ENCODE data around the gene WRAP53.
A peak's percentile ranks its signal among the peaks of the same experiment; 100 is the strongest.

WRAP53 gene

DNA sequence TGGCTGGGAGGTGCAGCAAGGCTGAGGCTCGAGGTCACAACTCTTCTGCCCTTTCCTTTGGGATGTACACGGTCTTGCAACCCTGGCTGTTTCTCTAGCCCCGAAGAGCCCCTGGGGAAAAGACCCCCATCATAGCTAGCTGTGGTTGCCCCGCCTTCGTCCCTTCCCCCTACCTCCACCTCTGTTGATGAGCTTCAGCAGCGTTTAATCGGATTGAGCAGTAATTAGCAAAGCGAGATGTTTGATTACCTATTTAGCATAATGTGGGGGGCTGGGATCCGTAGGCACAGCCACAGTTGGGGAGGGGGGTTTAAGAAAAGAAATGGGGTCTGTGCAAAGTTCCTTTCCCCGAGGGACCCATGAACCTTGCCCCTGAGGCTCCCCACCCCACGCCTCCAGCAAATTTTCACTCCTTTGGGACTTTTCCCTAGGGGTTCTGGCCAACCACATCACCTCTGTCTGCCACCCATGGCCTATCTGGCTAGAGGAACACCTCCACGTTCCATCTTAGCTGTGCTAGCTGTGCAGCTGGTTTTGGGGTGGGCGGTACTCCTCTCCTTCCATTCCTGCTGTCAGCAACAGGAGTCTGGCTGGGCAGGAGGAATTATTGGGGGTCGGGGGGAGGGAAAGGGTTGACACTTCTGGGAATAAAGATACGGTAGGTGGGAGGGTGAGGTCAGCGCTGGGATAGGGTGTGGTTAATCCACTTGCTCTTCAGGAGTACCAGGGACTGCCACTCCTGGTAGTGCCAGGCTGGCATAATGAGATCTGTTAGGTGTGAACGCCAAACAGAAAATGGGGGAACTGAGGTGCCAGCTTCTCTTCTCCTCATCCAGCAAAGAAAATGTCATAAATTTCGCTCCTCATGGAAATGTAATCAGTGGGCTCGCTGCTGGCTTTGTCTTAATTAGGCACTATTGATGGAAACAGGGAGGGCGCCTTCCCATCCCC is 27.9 kb downstream of the WRAP53 start:
- peak overlapping the region; percentile 83 for H3K4me3 ChIP-seq (ENCODE audit: low read length)

DNA sequence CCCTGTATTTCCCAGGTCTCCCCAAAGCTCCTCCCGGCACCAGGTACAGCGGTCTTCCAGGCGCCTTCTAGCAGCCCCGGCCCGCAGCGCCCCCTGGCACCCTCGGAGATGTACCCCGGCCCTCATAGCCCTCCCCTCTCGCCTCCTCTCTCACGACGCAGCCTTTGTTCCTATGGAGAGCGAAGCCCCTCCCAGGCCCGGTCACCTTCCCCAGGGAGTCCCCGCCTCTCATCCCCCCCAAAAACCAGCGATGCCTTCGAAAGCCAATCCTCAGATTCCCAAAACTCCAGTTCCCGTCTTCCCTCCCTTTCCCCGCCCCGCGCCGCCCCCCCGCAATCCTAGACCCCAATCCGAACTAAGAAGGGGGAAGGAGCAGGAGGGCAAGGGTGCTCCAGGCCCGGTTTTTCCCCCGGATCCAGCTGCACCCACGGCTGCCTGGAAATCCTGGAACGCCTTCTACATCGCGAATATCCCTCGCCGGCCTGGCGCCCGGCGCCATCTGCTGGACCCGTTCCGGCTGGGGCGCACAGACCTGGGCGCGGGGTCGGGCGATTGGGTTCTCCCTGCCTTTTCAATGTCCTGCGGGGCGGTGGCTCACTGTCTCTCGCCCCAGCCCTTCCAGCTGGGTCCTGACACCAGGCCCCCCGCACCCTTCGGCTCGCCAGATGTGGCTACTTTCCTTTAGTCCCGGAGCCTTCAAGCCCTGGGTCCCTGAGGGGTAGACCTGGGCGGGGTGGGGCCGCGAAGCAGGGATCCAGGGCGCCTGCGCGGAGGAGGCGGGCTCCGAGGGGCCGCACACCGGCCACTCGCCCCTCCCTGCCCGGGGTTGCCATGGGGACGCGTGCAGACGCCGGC is 28.9 kb downstream of the WRAP53 start, which contains the start of gene DNAH2:
TSS of gene DNAH2 (plus strand) at position 844 of the 855 bp plus-strand sequence. CDS start 1,991 bp downstream, outside the sequence.
- Histone ChIP-seq H4K20me1 (ENCODE audit: insufficient read depth, low read length) (no peaks in the 10 kb centered on the region), H2AFZ (ENCODE audit: low read depth, low read length) (peak within 1 kb of the TSS; percentile 63; the same call in 1 of the 2 replicates), H3K9ac (ENCODE audit: low read length) (peak within 1 kb of the TSS; percentile 57), H3K27me3 (ENCODE audit: low read depth, low read length) (peaks cover 44% of the 10 kb centered on the region), H3K9me3 (ENCODE audit: insufficient read depth, low read length) (no peaks in the 10 kb centered on the region), H3K79me2 (ENCODE audit: low read length) (no peaks in the 10 kb centered on the region), H3K27ac (ENCODE audit: low read length) (no peak within 1 kb of the TSS), H3K36me3 (replicated peaks; ENCODE audit: low read depth, low read length) (no peaks in the 10 kb centered on the region), H3K4me3 (ENCODE audit: low read length) (peak within 1 kb of the TSS; percentile 83), H3K4me2 (ENCODE audit: low read length) (peak within 1 kb of the TSS; percentile 95), H3K4me1 (ENCODE audit: low read length) (peaks cover 9% of the 10 kb centered on the region)
- TF ChIP-seq, protein P1, sequence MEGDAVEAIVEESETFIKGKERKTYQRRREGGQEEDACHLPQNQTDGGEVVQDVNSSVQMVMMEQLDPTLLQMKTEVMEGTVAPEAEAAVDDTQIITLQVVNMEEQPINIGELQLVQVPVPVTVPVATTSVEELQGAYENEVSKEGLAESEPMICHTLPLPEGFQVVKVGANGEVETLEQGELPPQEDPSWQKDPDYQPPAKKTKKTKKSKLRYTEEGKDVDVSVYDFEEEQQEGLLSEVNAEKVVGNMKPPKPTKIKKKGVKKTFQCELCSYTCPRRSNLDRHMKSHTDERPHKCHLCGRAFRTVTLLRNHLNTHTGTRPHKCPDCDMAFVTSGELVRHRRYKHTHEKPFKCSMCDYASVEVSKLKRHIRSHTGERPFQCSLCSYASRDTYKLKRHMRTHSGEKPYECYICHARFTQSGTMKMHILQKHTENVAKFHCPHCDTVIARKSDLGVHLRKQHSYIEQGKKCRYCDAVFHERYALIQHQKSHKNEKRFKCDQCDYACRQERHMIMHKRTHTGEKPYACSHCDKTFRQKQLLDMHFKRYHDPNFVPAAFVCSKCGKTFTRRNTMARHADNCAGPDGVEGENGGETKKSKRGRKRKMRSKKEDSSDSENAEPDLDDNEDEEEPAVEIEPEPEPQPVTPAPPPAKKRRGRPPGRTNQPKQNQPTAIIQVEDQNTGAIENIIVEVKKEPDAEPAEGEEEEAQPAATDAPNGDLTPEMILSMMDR (IDR thresholded peaks at IDR 0.05; ENCODE audit: low read depth, low read length): peak; percentile 52
- no peak for TF ChIP-seq EZH2phosphoT487 (IDR thresholded peaks at IDR 0.05; ENCODE audit: low read depth)

More for the DNA sequence above, 27.9 kb downstream of the WRAP53 start:
- Histone ChIP-seq H3K4me1 (ENCODE audit: low read length) (peaks cover 9% of the 10 kb centered on the region), H3K27me3 (ENCODE audit: low read depth, low read length) (peaks cover 44% of the 10 kb centered on the region), H3K9me3 (ENCODE audit: insufficient read depth, low read length) (no peaks in the 10 kb centered on the region), H3K27ac (ENCODE audit: low read length) (no peak overlapping the region), H3K9ac (ENCODE audit: low read length) (peak overlapping the region; percentile 57), H3K79me2 (ENCODE audit: low read length) (no peaks in the 10 kb centered on the region), H3K4me2 (ENCODE audit: low read length) (peak overlapping the region; percentile 95), H4K20me1 (ENCODE audit: insufficient read depth, low read length) (no peaks in the 10 kb centered on the region), H3K36me3 (replicated peaks; ENCODE audit: low read depth, low read length) (no peaks in the 10 kb centered on the region), H2AFZ (ENCODE audit: low read depth, low read length) (peak overlapping the region; percentile 63; the same call in 1 of the 2 replicates)
- TF ChIP-seq EZH2phosphoT487 (IDR thresholded peaks at IDR 0.05; ENCODE audit: low read depth): no peak
- TF ChIP-seq, protein P1 (IDR thresholded peaks at IDR 0.05; ENCODE audit: low read depth, low read length): no peak

DNA sequence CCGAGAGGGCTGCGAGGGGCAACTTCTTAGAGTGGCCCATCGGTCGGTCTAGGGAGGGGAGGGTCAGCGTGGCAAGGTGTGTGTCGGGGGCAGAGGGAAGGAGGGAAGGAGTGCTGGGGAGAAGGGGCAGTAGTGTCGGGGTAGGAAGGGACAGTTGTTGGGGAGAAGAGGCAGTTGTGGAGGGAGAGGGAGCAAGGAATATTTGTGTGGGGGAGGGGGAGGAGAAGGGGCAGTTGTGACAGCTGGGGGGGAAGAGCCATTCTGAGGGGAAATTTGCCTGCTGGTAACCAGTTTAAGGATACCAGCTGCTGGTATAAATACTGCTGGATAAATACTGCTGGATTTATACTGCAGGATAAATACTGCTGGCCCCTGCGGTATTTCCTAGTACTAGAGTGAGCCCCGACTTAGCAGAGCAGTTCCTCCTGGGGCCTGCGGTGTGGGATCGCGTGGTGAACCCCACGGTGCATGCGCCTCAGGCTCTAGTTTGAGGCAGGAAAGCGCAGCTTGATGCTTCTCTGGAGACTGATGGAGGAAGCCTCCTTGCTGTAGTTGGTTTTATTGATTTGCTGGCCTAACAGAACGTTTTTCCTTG is 29.6 kb downstream of the WRAP53 start:
- Histone ChIP-seq H2AFZ (ENCODE audit: low read depth, low read length) (peak overlapping the region; percentile 46; the same call in 1 of the 2 replicates), H3K27me3 (ENCODE audit: low read depth, low read length) (peaks cover 50% of the 10 kb centered on the region), H3K9me3 (ENCODE audit: insufficient read depth, low read length) (no peaks in the 10 kb centered on the region), H3K9ac (ENCODE audit: low read length) (peak overlapping the region; percentile 57; the same call in 1 of the 2 replicates), H3K27ac (ENCODE audit: low read length) (no peak overlapping the region), H3K4me2 (ENCODE audit: low read length) (peak overlapping the region; percentile 95), H3K79me2 (ENCODE audit: low read length) (no peaks in the 10 kb centered on the region), H3K4me3 (ENCODE audit: low read length) (peak overlapping the region; percentile 83), H3K4me1 (ENCODE audit: low read length) (peaks cover 9% of the 10 kb centered on the region), H3K36me3 (replicated peaks; ENCODE audit: low read depth, low read length) (no peaks in the 10 kb centered on the region), H4K20me1 (ENCODE audit: insufficient read depth, low read length) (no peaks in the 10 kb centered on the region)
- TF ChIP-seq EZH2phosphoT487 (IDR thresholded peaks at IDR 0.05; ENCODE audit: low read depth): no peak
- TF ChIP-seq, protein P1 (IDR thresholded peaks at IDR 0.05; ENCODE audit: low read depth, low read length): no peak

All from OCI-LY3 (cell line).